GM12878 (cell line): ENCODE measurements around the gene TSNAX. TPM values are rescaled to one million over a fixed set of nuclear protein-coding genes. Genes with fewer than 3 reads are reported as not detected.
A peak's percentile ranks its signal among the peaks of the same experiment; 100 is the strongest.

ENCODE experiments used
- ATAC-seq: fragments of 200-7000 bp; cut with Tn5 transposase; 3 replicates; pipeline ENCODE4 v1.9.1; 2020; ENCODE audit warnings: mild to moderate bottlenecking, moderate library complexity
- BruUV-seq: library from RNA; stranded (reverse); fragments of 400-500 nt; replicated peaks from 2 replicates; lab custom pipeline; 2021; lab: Mats Ljungman, UMichigan
- CTCF ChIA-PET: fragments of 300-600 bp; sonication (Branson Sonifier 250); formaldehyde crosslinking; extraction: SDS; loops from one replicate; lab custom pipeline; 2021; ENCODE audit warnings: inconsistent platforms; lab: Yijun Ruan, JAX
- POLR2A ChIA-PET: fragments of 350-600 bp; formaldehyde crosslinking; extraction: SDS; loops from one replicate; lab custom pipeline; 2021; ENCODE audit warnings: inconsistent platforms; lab: Charles Lee
- RAD21 ChIA-PET: fragments of 300-600 bp; sonication (Branson Sonifier 250); formaldehyde crosslinking; loops from one replicate; lab custom pipeline; 2023; ENCODE audit warnings: antibody characterized with exemption; ENCODE audit not compliant: unreplicated experiment; lab: Charles Lee
- SMC1A ChIA-PET: fragments of 300-600 bp; sonication (Branson Sonifier 250); formaldehyde crosslinking; loops from one replicate; lab custom pipeline; 2023; ENCODE audit not compliant: unreplicated experiment, uncharacterized antibody; lab: Charles Lee
- DNase-seq: peaks from one replicate; pipeline ENCODE4 v3.0.0-alpha.2; 2011; ENCODE audit warnings: low read depth, low spot score
- FAIRE-seq: peaks from 3 replicates; lab custom pipeline; 2011; peaks lifted over from hg19 to GRCh38; lab: Jason Lieb, UNC
- H2AFZ ChIP-seq: 2 replicates; pipeline ENCODE4 v1.6.0; 2011; ENCODE audit warnings: low read depth, low read length, control low read depth; ENCODE audit not compliant: control insufficient read depth
- H3K27ac ChIP-seq: 2 replicates; pipeline ENCODE4 v1.5.1; 2011; ENCODE audit warnings: control low read depth; ENCODE audit not compliant: control insufficient read depth, insufficient read depth
- H3K27me3 ChIP-seq, 2 experiments: replicated peaks in 1 of 2; 2 replicates each; pipeline versions ENCODE4 v1.6.0 to v1.6.1; 2011; ENCODE audit warnings: low read length in 1 of 2; ENCODE audit not compliant: control insufficient read depth in 2 of 2, insufficient read depth in 2 of 2
- H3K36me3 ChIP-seq, 2 experiments: 2 replicates each; pipeline ENCODE4 v1.5.1; 2011; ENCODE audit warnings: low read length in 1 of 2; ENCODE audit not compliant: control insufficient read depth in 2 of 2, insufficient read depth in 2 of 2
- H3K4me1 ChIP-seq: 2 replicates; pipeline ENCODE4 v1.6.1; 2011; ENCODE audit warnings: mild to moderate bottlenecking, low read length, moderate library complexity, mixed read lengths; ENCODE audit not compliant: control insufficient read depth, insufficient read depth
- H3K4me2 ChIP-seq: 2 replicates; pipeline ENCODE4 v1.6.0; 2011; ENCODE audit warnings: control low read depth; ENCODE audit not compliant: control insufficient read depth, insufficient read depth
- H3K4me3 ChIP-seq: fragments of 200-600 bp; sonication (generic); 2 replicates; pipeline ENCODE4 v1.5.1; 2016
- H3K79me2 ChIP-seq: 2 replicates; pipeline ENCODE4 v1.6.0; 2011; ENCODE audit warnings: low read length; ENCODE audit not compliant: control insufficient read depth, insufficient read depth
- H3K9ac ChIP-seq: 2 replicates; pipeline ENCODE4 v1.8.0; 2011; ENCODE audit warnings: low read length, control low read depth, mixed read lengths; ENCODE audit not compliant: control insufficient read depth, insufficient read depth
- H3K9me3 ChIP-seq: replicated peaks from 3 replicates; pipeline ENCODE4 v1.5.1; 2011; ENCODE audit warnings: mild to moderate bottlenecking, low read length; ENCODE audit not compliant: control insufficient read depth, insufficient read depth
- H4K20me1 ChIP-seq: 2 replicates; pipeline ENCODE4 v1.6.0; 2011; ENCODE audit not compliant: control insufficient read depth, insufficient read depth
- ATF2 ChIP-seq: IDR thresholded peaks from 2 replicates; pipeline ENCODE4 v1.6.1; 2012; ENCODE audit warnings: low read length, inconsistent platforms
- ATF7 ChIP-seq: fragments of 450-650 bp; IDR thresholded peaks from 2 replicates; pipeline ENCODE4 v1.6.1; 2016; ENCODE audit warnings: low read depth, mild to moderate bottlenecking
- CBFB ChIP-seq: IDR thresholded peaks from 2 replicates; pipeline ENCODE4 v1.6.1; 2016; ENCODE audit warnings: antibody characterized with exemption, low read depth
- ETV6 ChIP-seq, 2 experiments: fragments of 450-650 bp in 1 of 2; IDR thresholded peaks in 1 of 2; conservative IDR thresholded peaks in 1 of 2; 2 replicates each; pipeline ENCODE4 v1.6.1; 2014; ENCODE audit warnings: antibody characterized with exemption in 1 of 2, borderline replicate concordance in 1 of 2, low read depth in 1 of 2, mild to moderate bottlenecking in 1 of 2, moderate library complexity in 1 of 2
- IKZF1 ChIP-seq: fragments of 450-650 bp; conservative IDR thresholded peaks from 2 replicates; pipeline ENCODE4 v1.6.1; 2017; ENCODE audit warnings: antibody characterized with exemption, mild to moderate bottlenecking
- MEF2A ChIP-seq: IDR thresholded peaks from 2 replicates; pipeline ENCODE4 v1.6.1; 2011; ENCODE audit warnings: low read depth, mild to moderate bottlenecking, low read length, moderate library complexity; ENCODE audit not compliant: insufficient read depth
- PAX8 ChIP-seq: fragments of 450-650 bp; IDR thresholded peaks from 2 replicates; pipeline ENCODE4 v1.6.1; 2017; ENCODE audit warnings: mild to moderate bottlenecking, moderate library complexity
- RUNX3 ChIP-seq: IDR thresholded peaks from 2 replicates; pipeline ENCODE4 v1.6.1; 2012; ENCODE audit warnings: low read length, inconsistent platforms
- ZBED1 ChIP-seq: IDR thresholded peaks from 2 replicates; pipeline ENCODE4 v1.6.1; 2016; ENCODE audit warnings: borderline replicate concordance
- ZBTB11 ChIP-seq: fragments of 450-650 bp; formaldehyde crosslinking; IDR thresholded peaks from 2 replicates; pipeline ENCODE4 v1.5.0; 2022; ENCODE audit warnings: mild to moderate bottlenecking, missing genetic modification characterization
- ZBTB33 ChIP-seq: fragments of 450-650 bp; IDR thresholded peaks from 2 replicates; pipeline ENCODE4 v1.6.1; 2017; ENCODE audit warnings: mild to moderate bottlenecking
- ZNF217 ChIP-seq: fragments of 450-650 bp; IDR thresholded peaks from 2 replicates; pipeline ENCODE4 v1.6.1; 2017; ENCODE audit warnings: antibody characterized with exemption, mild to moderate bottlenecking
- whole genome bisulfite sequencing: methylation state at CpG from one replicate; pipeline ENCODE4 v1.1.6; 2016; ENCODE audit warnings: low lambda C conversion rate; ENCODE audit not compliant: insufficient replicate concordance, insufficient coverage; ENCODE audit errors: missing lambda C conversion rate; 5-methylcytosine and 5-hydroxymethylcytosine counted together
- in situ Hi-C: fragments of 300-500 bp; cut with MboI; formaldehyde crosslinking; loops from 9 replicates; pipeline ENCODE4 v1.14.3; 2018; ENCODE audit warnings: mixed read lengths
- intact Hi-C: fragments of 100-400 bp; cut with micrococcal nuclease; formaldehyde crosslinking; loops from one replicate; pipeline ENCODE4 v1.14.2; 2022; ENCODE audit not compliant: unreplicated experiment
- polyA plus RNA-seq, 11 experiments: library from polyadenylated mRNA; depleted of rRNA in 4 of 11; unstranded in 6 of 11; stranded (reverse) in 5 of 11; fragments of >200 nt; fragmentation: Nextera tagmentation in 4 of 11; fragmentation: Illumina TruSeq in 1 of 11; extraction: Ambion mirVana in 4 of 11; extraction: Trizol in 1 of 11; gene quantifications; 1 replicate in 1 of 11; 2 replicates in 10 of 11; pipeline versions ENCODE4 v1.2.1 to v1.2.3, GENCODE V29; 2011 to 2016; ENCODE audit warnings: inconsistent platforms in 2 of 11, missing spikeins in 2 of 11, low read depth in 1 of 11
- total RNA-seq, 4 experiments: library from RNA; depleted of rRNA in 3 of 4; stranded (reverse); fragments of >200 nt in 3 of 4; fragmentation: Illumina TruSeq in 1 of 4; extraction: Trizol in 1 of 4; gene quantifications; 2 replicates each; pipeline versions ENCODE4 v1.2.1 to v1.2.3, GENCODE V29; 2013 to 2021

TSNAX gene
- total and polyA plus RNA-seq, 10 of the 15 experiments (the other 5 are each of a cell fraction or from before 2014, with no cell fraction given) = 24.8 to 49.7 (median 35.6) TPM

GRCh38 chr1:231611851-231612250, 83.4 kb downstream of the TSNAX start (continued):
- no peak for TF ChIP-seq ZBED1

- intact Hi-C loops = no loop called here
- ATAC-seq (peak; percentile 99), DNase-seq (peak; percentile 49), FAIRE-seq (peak; percentile 88)
- in situ Hi-C loops = no loop called here
- Histone ChIP-seq H4K20me1 (no peaks in the 10 kb centered on the region), H3K27ac (no peak overlapping the region), H3K36me3 (no peaks in the 10 kb centered on the region), H3K79me2 (no peaks in the 10 kb centered on the region), H2AFZ (no peak overlapping the region), H3K27me3 (no peaks in the 10 kb centered on the region; a peak in 1 of 4 replicates), H3K9me3 (peaks cover 23% of the 10 kb centered on the region; the same call in 2 of the 3 replicates), H3K4me2 (peak overlapping the region; percentile 70), H3K4me1 (peaks cover 35% of the 10 kb centered on the region), H3K4me3 (0 out of 2 replicates have a peak overlapping the region, but pooled peaks have one; percentile 29), H3K9ac (no peak overlapping the region)
- ChIA-PET CTCF (interaction anchor here (0.6 kb wide), 1 partner anchor 297 kb away, joined by 3 read pairs; no protein-coding TSS in a partner anchor), SMC1A (interaction anchor here (1.1 kb wide), 1 partner anchor 9 kb away, joined by 3 read pairs; no protein-coding TSS in a partner anchor), RAD21 (no interaction called here), POLR2A (interaction anchor here (0.5 kb wide), 1 partner anchor 1237 kb away, joined by 3 read pairs; no protein-coding TSS in a partner anchor)
- 2% methylated on average over 10 of the region's 10 CpGs for WGBS
- no TSS peak for BruUV-seq
- TF ChIP-seq ZBTB33 = no peak
- TF ChIP-seq RUNX3 = peak; percentile 89
- peak; percentile 59 for TF ChIP-seq IKZF1
- TF ChIP-seq ZNF217 = no peak
- TF ChIP-seq ATF2 = peak; percentile 42; the same call in 1 of the 2 replicates
- peak in 1 of 2 experiments; percentile 89; a peak in 2 of 4 replicates for TF ChIP-seq ETV6 (conservative IDR thresholded peaks at IDR 0.05 in 1 of 2, IDR thresholded peaks at IDR 0.05 in 1 of 2; ENCODE audit: borderline replicate concordance in 1 of 2, low read depth in 1 of 2)
- TF ChIP-seq ZBTB11 (CRISPR knock-in tag) = no peak
- TF ChIP-seq PAX8 = no peak
- peak; percentile 93 for TF ChIP-seq MEF2A
- TF ChIP-seq ATF7 = 0 out of 2 replicates have a peak, but pooled peaks have one; percentile 13
- TF ChIP-seq CBFB = peak; percentile 61
Observed at GRCh38 chr1:231612393-231613089, 84.1 kb downstream of the TSNAX start.
